AG09309 (cell line): ENCODE results near the gene PCDHB3.
A peak's percentile ranks its signal among the peaks of the same experiment; 100 is the strongest.
"Not testable (repeated sequence)": the region's sequence is repeated elsewhere in the genome, so short reads cannot be mapped to it uniquely, and the experiment has no call there.

Experiments used
- DNase-seq: peaks from one replicate; pipeline ENCODE4 v3.0.0-alpha.2; 2010; ENCODE audit warnings: low read depth
- H3K4me3 ChIP-seq: 2 replicates; pipeline ENCODE4 v1.5.1; 2011; ENCODE audit warnings: mild to moderate bottlenecking, low read depth, low read length, moderate library complexity; ENCODE audit not compliant: control insufficient read depth
- CTCF ChIP-seq: IDR thresholded peaks from 2 replicates; pipeline ENCODE4 v1.5.1; 2011; ENCODE audit warnings: mild to moderate bottlenecking, low read depth, low read length, inconsistent platforms; ENCODE audit not compliant: insufficient read depth, control insufficient read depth; ENCODE audit errors: missing control alignments

The PCDHB3 gene

DNA sequence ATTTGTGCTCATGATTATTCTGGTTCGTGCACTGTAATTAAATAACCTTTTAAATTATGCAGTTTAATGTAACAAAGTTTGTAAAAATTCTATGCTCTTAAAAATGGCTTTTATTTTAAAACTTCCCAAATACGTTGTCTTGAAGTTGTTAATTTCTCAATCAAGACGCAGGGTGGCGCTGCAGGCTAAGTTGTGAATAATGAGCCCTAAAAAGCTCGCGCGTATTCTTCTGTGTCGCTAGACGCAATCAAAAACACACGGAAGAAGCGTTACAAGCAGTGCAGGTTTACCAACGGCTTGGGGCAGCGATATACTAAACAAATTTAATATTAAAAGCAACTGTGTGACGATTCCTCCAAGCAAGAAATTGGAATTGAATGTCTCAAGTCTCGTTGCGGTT is 21.3 kb downstream of the PCDHB3 start, which contains the start of gene PCDHB4:
Gene PCDHB4 (plus strand): TSS at position 256 of the 400 bp plus-strand sequence. CDS start 181 bp downstream, outside the sequence.
- H3K4me3 ChIP-seq = no peak within 1 kb of the TSS
- no peak for DNase-seq
- TF ChIP-seq CTCF = peak; percentile 29

GRCh38 chr5:141121985-141122384 is 21.7 kb downstream of the PCDHB3 start:
- H3K4me3 ChIP-seq = no peak overlapping the region
- TF ChIP-seq CTCF = no peak
- DNase-seq = no peak

DNA sequence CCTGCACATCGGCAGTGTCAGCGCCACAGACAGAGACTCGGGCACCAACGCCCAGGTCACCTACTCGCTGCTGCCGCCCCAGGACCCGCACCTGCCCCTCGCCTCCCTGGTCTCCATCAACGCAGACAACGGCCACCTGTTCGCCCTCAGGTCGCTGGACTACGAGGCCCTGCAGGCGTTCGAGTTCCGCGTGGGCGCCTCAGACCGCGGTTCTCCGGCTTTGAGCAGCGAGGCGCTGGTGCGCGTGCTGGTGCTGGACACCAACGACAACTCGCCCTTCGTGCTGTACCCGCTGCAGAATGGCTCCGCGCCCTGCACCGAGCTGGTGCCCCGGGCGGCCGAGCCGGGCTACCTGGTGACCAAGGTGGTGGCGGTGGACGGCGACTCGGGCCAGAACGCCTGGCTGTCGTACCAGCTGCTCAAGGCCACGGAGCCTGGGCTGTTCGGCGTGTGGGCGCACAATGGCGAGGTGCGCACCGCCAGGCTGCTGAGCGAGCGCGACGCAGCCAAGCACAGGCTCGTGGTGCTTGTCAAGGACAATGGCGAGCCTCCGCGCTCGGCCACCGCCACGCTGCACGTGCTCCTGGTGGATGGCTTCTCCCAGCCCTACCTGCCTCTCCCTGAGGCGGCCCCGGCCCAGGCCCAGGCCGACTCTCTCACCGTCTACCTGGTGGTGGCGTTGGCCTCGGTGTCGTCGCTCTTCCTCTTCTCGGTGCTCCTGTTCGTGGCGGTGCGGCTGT is 23.3 kb downstream of the PCDHB3 start:
- DNase-seq, H3K4me3 ChIP-seq: not testable (repeated sequence)

DNA sequence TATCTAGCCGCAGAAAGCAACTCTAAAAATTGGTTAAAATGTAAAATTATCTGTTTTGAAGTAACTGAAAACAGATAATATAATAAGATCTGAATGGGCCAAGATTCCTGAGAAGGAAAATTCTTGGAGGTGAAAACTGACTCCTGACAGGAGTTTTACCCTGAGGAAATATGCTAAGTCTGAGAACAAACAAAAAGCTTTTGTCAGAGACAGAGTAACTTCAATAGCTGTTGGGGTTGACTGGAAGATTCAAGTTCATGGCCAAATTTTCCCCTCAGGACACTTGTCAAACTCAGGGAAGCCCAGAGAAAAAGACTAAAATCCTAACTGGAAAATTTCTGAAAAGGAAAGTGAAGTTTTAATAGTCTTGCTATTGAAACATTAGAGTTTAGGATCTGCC is 27.0 kb downstream of the PCDHB3 start:
- TF ChIP-seq CTCF = no peak
- H3K4me3 ChIP-seq = no peak overlapping the region
- DNase-seq = no peak

DNA sequence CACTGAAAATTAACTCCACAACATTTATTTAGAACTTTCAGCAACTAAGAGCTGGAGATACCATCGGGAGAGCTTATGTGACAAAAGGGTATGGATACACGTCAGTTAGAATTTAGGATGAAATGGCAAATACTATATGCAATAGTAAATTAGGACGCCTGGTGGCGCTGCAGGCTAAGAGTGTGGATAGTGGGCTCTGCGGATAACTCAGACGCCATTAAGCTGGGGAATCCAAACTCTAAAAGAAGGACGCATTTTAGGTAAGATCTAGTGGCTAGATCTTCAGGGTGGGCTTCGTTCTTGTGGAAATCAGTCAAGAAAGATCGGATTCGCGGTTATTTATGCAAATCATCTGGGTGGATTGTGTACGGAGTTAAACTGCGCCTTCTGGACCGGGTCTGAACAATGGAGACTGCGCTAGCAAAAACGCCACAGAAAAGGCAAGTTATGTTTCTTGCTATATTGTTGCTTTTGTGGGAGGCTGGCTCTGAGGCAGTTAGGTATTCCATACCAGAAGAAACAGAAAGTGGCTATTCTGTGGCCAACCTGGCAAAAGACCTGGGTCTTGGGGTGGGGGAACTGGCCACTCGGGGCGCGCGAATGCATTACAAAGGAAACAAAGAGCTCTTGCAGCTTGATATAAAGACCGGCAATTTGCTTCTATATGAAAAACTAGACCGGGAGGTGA is 34.9 kb downstream of the PCDHB3 start, which contains the start of gene PCDHB5:
Gene PCDHB5 (plus strand): TSS at position 177 of the 688 bp plus-strand sequence. CDS start 229 bp downstream, at position 406.
- peak within 1 kb of the TSS; percentile 41 for H3K4me3 ChIP-seq
- TF ChIP-seq CTCF = peak; percentile 70
- DNase-seq = no peak

DNA sequence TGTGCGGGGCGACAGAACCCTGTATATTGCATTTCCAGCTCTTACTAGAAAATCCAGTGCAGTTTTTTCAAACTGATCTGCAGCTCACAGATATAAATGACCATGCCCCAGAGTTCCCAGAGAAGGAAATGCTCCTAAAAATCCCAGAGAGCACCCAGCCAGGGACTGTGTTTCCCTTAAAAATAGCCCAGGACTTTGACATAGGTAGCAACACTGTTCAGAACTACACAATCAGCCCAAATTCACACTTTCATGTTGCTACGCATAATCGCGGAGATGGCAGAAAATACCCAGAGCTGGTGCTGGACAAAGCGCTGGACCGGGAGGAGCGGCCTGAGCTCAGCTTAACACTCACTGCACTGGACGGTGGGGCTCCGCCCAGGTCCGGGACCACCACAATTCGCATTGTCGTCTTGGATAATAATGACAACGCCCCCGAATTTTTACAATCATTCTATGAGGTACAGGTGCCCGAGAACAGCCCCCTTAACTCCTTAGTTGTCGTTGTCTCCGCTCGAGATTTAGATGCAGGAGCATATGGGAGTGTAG is 35.5 kb downstream of the PCDHB3 start:
- DNase-seq = no peak
- peak overlapping the region; percentile 41; the same call in 1 of the 2 replicates for H3K4me3 ChIP-seq
- TF ChIP-seq CTCF = no peak

DNA sequence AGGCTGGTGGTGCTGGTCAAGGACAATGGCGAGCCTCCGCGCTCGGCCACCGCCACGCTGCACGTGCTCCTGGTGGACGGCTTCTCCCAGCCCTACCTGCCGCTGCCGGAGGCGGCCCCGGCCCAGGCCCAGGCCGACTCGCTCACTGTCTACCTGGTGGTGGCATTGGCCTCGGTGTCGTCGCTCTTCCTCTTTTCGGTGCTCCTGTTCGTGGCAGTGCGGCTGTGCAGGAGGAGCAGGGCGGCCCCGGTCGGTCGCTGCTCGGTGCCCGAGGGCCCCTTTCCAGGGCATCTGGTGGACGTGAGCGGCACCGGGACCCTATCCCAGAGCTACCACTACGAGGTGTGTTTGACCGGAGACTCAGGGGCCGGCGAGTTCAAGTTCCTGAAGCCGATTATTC is 37.1 kb downstream of the PCDHB3 start:
- not testable (repeated sequence) for DNase-seq, H3K4me3 ChIP-seq
